ENCODE measurements around the gene MTERF4.

The MTERF4 gene, protein sequence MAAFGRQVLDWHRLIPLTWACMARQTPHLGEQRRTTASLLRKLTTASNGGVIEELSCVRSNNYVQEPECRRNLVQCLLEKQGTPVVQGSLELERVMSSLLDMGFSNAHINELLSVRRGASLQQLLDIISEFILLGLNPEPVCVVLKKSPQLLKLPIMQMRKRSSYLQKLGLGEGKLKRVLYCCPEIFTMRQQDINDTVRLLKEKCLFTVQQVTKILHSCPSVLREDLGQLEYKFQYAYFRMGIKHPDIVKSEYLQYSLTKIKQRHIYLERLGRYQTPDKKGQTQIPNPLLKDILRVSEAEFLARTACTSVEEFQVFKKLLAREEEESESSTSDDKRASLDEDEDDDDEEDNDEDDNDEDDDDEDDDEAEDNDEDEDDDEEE

DNA sequence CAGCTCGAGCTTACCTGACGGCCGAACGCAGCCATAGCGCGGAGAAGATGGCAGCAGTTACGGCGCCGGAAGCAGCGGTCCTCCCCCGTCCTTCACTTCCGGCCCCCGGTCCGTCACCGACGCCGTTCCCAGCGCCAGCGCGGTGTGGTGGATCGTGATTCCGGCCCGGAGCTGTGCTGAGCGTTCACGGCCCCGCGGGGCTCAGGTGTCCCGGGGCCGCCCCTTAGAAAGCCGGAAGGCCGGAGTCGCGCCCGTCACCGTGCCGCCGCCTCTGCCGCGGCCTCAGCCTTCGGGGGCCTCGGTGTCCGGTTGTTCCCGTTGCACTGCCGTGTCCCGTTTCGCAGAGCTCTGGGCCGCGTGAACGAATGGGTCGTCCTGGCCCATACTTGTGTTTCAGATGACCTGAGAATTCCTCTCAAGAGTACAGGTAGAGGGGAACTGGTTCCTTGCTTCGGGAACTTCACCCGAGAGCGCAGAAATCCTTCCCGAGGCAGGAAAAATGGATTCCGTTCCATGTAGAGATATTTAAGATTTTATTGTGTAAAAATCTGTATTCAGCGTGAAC lies at the start of gene MTERF4:
Gene MTERF4 (minus strand): TSS at position 49 of the 565 bp plus-strand sequence. CDS start 14 bp downstream, at position 35.
- DNase-seq = peak; percentile 84

DNA sequence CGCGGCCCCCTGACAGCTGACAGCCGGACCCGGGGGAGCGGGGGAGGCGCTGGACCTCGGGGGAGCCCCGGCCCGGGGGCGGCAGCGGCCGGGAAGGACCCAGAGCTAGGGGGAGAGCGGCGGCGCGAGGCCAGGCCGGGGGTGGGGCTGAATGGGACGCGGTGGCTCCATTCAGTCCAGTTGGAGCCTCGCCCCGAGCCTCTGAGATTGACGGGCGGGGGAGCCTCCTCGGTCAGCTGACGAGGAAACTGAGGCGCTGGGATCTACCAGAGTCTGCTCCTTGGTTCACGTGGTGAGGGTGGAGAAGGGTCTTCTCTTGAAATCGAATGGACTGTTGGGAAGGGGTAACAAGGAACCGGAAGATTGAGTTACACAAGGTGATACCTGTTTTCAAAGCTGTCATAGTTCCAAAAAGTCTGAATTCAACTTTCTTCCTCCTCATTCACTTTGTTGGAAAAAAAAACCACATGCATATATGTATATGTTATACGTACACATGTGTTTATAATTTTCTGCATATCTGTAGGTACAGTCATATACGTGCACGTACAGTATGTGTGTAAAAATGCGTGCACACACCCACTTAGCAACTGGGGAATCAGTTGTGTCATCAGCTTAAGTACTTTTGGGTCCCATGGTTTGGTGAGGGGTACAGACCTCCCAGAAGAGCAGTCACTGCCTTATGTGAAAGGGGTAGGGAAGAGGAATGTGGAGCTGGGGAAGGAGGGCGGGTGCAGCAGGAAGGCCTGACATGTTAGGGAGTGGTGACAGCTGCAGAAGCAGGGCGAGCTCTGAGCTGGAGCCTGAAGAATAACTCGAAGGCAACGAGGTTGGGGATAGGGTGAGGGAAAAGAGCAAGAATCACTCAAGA lies 48.8 kb upstream of the MTERF4 start:
- DNase-seq = no peak

DNA sequence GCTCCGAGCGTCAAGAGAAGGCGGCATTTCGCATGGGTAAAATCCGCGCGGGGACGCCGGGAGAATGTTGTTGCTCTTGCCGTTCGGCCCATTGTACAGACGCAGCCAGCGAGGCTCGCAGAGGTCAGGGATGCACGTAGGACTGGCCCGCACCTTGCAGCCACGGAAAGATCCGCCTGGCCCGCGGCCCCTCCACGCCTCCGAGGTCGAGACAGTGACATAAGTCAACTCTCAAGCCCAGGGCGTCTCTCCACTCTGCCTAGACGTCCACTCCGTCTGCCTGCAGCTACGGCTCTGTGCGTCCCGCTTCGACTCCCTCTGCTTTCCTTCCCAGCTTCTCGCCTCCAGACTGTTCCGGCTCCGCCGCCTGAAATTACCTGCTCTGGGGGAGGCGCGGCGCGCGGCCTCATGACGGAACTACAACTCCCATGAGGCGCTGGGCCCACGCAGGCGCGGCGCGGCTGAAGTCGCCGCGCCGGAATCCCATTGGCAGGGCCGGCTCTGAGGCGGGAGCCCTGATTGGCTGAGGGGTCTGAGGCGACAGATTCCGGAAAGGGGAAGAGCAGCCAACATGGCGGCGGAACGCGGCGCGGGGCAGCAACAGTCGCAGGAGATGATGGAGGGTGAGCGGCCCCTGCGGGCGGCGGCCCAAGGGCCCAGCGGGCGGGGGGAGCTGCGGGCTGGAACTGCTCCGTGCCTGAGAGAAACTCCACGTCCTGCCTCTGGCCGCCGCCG lies 48.0 kb upstream of the MTERF4 start, which contains the start of gene PPP1R7:
Gene PPP1R7 (plus strand): TSS at position 543 of the 735 bp plus-strand sequence. CDS start 29 bp downstream, at position 572.
- peak; percentile 95 for DNase-seq

DNA sequence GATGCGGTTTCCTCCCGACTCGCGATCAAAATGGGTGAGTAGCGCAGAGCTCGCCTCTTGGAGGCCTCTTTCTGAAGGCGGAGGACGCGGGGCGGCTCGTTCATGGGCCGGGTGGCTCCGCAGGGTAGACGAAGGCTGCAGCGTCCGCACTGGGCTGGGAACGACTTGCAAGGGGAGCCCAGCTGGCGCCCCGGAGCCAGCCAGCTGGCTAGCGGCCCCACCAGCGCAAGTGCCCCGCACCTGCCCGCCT lies 47.5 kb upstream of the MTERF4 start:
- DNase-seq = no peak

- peak; percentile 98 for DNase-seq
Observed at GRCh38 chr2:241148891-241149674, 47.0 kb upstream of the MTERF4 start, which contains the start of gene PASK. Gene PASK, minus strand, starts transcription at chr2:241149472. Its CDS starts 6,440 bp downstream, at chr2:241143032.

DNA sequence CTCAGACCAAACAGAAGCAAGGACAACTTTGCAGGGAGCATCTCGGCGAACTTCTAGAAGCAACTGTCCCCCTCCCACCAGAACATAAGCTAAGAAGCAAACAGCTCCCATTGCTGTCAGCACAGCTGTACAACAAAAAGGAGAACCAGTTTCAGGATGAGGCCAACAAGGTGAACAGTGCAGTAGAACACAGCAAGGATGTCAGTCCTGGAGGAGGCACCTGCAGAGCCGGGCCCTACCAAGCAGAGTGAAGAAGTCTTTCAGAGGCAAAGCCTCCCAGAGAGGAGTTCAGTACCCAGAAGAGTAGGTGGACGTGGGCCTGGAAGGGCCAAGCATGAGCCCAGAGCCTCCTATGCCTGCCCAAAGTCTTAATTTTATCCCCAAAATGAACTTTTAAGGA lies 46.2 kb upstream of the MTERF4 start:
- no peak for DNase-seq

GRCh38 chr2:241147336-241147735 lies 45.2 kb upstream of the MTERF4 start:
- no peak for DNase-seq

- no peak for DNase-seq
Observed at GRCh38 chr2:241146286-241146685, 44.2 kb upstream of the MTERF4 start.

GRCh38 chr2:241142593-241142992 lies 40.5 kb upstream of the MTERF4 start:
- DNase-seq = no peak

GRCh38 chr2:241142063-241142462 lies 40.0 kb upstream of the MTERF4 start:
- no peak for DNase-seq

DNA sequence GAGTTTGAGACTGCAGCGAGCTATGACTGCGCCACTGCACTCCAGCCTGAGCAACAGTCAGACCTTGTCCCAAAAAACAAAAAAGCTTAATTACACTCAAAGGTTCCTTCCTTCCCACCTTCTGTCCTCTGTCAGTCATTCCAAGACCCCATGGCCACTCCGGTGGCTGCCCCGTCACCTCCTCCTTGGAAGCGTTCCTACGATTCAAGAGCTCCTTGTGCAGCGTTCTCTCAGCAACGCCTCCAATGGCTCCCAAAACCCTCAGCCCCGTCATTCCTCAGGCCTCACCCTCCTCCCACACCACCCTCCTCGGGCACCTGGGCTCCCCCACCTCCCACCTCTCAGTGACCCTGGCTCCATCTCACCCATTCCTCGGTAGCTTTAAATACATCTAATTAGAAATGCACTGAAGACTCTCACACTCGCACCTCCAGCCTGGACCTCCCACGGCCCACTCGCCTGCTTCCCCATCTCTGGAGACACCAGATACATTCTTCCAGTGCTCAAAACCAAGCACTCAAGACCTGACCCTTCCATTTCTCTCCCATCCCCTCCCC lies 39.2 kb upstream of the MTERF4 start:
- no peak for DNase-seq

DNA sequence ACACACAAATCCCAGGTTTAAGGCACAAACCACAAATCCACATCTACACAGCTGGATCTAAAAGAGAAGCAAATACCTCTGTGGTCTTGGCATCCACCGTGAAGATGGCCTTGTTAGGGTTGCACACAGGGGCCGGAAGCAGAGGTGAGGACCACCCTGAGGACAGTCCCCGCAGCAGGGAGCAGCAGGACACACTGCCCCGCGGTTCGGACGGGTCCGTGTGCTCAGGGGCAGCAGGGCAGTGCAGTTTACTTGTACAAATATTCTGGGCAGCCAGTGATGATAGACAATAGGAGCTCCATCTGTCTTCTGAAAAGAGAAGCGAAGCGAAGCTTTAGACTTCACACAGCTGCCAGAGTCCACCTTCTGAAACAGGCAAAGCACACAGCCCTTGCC lies 38.4 kb upstream of the MTERF4 start:
- DNase-seq = no peak

GRCh38 chr2:241139531-241140444 lies 37.7 kb upstream of the MTERF4 start:
- no peak for DNase-seq

DNA sequence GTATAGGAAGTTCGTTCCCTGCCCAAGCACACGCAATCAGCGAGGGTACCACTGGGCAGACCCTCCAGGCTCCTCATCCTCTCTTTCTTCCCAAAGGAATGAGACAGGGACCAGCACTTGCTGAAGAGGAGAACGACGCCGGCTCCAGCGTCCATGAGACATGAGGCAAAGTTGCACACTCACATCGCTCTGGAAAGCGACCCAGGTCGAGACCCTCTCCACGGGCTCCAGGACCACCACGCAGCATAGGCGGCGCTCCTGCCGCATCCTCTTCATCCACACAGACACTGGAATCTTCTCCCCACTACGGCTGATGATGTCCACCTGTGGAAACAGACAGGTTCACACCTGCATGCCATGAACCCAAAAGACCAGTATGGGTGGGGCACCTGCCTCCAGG lies 36.4 kb upstream of the MTERF4 start:
- DNase-seq = no peak

GRCh38 chr2:241137276-241138190 lies 35.4 kb upstream of the MTERF4 start:
- no peak for DNase-seq

DNA sequence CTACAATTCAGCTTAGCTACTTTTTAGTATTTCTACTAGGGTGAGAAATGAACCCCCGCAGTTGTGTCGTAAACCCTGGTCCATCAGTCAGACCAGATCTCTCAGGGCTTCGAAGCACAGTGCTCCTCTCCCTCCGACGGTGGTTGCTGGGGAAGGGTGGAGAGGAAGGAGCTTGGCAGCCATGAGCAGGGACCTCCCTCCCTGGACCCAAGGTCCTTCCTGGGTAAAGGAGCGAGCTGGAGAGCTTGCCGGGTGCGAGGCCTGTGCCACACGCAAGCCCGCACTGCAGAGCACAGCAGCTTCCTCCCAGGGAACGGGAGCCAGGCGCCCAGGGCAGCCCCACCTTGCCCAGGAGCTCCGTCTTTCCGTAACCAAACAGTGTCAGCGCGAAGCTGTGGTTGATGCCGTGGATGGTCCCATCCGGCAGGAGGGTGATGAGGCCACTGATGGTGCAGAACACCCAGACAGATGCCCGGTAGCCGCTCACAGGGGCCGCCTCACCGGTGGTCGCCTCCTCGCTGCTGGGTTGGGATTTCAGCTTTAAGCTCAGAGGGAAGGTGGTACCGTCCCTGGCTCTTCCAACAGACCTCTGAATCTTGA lies 34.7 kb upstream of the MTERF4 start:
- no peak for DNase-seq

DNA sequence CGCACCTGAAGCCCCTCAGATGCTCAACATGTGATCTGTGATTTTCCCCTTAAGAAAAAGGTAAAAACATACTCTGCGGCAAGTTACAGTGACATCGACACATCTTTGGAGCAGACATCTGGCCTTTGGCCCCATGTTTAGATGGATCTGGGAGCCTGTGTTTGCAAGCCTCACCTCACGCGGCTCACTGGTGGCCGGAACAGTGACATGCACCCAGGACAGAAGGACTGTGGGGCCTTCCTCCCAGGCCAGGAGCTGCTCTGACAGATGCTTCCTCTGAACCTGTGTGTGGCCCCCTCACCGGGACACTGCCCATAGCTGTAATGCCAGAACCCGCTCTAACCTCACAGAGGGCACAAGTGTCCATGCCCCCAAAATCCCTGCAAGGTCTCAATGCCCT lies 34.1 kb upstream of the MTERF4 start:
- DNase-seq = no peak

DNA sequence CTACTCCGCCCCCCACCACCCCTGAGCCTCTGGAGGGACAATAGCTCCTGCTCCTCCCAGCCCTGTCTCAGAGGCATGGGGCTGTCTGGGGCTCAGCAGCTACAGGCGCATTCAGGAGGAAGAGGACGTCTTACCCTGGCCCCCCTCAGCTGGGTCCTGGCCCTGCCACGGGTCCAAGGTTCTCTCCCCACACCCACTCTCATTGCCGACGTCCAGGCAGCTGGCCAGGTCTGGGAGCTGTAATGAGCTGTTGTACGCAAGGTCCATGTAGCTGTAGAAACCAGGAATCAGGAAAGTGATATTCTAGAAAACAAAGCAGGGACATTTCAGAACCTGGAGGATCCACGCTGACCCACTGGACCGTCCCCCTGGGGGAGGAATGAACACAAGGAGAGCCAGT lies 33.6 kb upstream of the MTERF4 start:
- DNase-seq = no peak

GRCh38 chr2:241134711-241135110 lies 32.6 kb upstream of the MTERF4 start:
- DNase-seq = no peak
